GM19452 (cell line): ENCODE results near the gene MTCL1.

Experiments
- ATAC-seq: cut with Tn5 transposase; IDR thresholded peaks from one replicate; pipeline ENCODE4 v1.9.1; 2021; ENCODE audit not compliant: unreplicated experiment

Gene MTCL1

DNA sequence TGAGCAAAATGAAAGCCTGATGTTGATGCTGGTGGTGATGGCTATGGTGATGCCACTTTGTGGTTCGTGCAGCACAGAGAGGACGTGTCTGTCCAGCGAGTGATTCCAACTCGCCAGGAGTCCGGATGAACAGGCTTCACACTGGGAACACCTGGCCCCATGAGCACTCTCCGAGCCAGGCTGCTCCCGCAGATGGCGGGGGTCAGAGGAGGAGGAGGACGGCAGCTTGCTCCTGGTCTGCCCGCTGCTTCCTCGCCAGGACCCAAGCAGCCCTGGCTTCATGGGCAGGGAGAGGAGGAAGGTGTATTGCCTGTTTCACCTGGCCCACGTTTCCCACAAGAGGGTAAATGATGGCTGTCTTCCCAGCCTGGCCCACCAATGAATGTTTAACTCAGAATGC lies 121.6 kb downstream of the MTCL1 start:
- ATAC-seq, result no peak

DNA sequence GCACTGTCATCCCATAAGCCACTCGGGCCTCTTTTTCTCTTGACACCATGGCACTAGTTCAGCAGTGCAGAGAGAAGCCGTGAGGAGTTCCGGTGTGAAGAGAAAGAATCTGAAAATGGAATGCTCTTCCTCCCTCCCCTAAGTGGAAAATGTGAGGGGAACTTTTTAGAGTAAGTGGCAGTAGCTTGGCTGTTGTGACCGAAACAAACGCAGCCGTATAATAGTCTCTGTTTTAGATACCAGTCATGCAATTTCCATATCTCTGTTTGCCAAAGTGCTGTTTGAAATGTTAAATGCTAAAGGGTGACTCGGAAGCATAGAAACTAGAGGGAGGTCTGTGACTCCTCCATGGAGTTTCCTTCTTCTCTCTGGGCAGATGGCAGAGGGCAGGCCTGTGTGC lies 122.9 kb downstream of the MTCL1 start:
- ATAC-seq, result no peak

GRCh38 chr18:8828798-8829197 lies 123.4 kb downstream of the MTCL1 start:
- no peak for ATAC-seq

- ATAC-seq, result no peak
Measured at GRCh38 chr18:8830067-8831060, 125.0 kb downstream of the MTCL1 start.

DNA sequence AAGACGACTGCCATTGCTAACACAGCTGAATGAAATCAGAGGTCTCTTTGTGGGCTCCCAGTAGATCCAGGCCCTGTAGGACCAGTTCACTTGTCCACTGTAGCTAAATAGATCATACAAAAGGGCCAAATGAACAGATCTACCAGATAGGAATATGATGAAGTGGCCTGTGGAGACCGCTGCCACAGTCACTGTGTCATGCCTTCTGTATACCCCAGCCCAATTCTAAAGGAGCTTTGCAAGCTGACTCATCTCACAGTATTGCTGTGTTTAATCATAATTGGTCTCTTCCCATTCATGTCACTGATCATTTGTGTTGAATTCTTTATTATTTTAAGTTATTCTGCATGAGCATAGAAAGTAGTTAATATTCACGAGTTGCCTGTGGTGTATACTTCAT lies 125.8 kb downstream of the MTCL1 start:
- ATAC-seq, result no peak

- no peak for ATAC-seq
Measured at GRCh38 chr18:8831531-8831930, 126.2 kb downstream of the MTCL1 start.

DNA sequence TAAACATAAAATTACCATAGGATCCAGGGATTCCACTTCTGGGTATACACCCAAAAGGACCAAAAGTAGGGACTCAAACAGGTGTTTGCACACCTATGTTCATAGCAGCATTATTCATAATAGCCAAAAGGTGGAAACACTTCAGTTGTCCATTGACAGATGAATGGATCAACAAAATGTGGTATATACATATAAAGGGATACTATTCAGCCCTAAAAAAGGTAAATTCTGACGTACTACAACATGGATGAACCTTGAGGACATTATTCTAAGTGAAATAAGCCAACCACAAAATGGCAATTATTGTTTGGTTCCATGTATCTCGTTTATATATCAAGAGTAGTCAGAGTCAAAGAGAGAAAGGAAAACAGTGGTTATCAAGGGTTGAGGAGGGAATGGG lies 128.1 kb downstream of the MTCL1 start:
- ATAC-seq, result no peak

- no peak for ATAC-seq
Measured at GRCh38 chr18:8834881-8835280, 129.5 kb downstream of the MTCL1 start.

GRCh38 chr18:8835521-8835953 lies 130.2 kb downstream of the MTCL1 start:
- no peak for ATAC-seq

DNA sequence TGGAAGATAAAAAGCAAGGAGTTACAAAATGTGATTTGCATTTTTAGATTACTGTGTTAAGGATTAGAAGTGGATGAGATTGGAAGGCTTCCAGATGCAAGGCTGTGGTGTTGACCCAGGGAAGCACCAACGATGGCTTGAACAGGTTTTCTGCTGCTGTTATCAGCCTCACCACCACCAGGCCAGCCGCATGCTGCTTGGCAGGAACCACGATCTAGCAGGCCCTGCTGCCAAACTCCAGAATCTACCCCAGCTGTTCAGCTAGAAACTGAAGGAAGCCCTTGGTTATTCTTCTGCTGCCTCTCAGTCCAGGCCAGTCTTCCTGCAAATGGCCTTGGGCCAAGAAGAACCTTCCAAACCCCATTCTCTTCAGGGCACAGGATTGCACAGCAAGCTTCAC lies 133.9 kb downstream of the MTCL1 start:
- ATAC-seq, result no peak

- no peak for ATAC-seq
Measured at GRCh38 chr18:8841781-8842485, 136.6 kb downstream of the MTCL1 start.

- ATAC-seq, result no peak
Measured at GRCh38 chr18:8842506-8842905, 137.2 kb downstream of the MTCL1 start.

GRCh38 chr18:8843005-8843404 lies 137.6 kb downstream of the MTCL1 start:
- ATAC-seq, result no peak

- no peak for ATAC-seq
Measured at GRCh38 chr18:8844721-8845148, 139.4 kb downstream of the MTCL1 start.

DNA sequence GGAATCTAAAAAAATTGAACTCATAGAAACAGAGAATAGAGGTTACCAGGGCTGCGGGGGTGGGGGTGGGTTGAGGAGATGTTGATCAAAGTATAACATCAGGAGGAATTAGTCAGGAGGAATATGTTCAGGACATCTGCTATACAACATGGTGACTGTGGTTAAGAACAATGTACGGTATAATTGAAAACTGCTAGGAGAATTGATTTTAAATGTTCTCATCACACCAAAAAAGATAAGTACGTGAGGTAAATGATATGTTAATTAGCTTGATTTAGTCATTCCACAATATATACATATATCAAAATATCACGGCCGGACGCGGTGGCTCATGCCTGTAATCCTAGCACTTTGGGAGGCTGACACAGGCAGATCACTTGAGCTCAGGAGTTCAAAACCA lies 140.2 kb downstream of the MTCL1 start:
- no peak for ATAC-seq

DNA sequence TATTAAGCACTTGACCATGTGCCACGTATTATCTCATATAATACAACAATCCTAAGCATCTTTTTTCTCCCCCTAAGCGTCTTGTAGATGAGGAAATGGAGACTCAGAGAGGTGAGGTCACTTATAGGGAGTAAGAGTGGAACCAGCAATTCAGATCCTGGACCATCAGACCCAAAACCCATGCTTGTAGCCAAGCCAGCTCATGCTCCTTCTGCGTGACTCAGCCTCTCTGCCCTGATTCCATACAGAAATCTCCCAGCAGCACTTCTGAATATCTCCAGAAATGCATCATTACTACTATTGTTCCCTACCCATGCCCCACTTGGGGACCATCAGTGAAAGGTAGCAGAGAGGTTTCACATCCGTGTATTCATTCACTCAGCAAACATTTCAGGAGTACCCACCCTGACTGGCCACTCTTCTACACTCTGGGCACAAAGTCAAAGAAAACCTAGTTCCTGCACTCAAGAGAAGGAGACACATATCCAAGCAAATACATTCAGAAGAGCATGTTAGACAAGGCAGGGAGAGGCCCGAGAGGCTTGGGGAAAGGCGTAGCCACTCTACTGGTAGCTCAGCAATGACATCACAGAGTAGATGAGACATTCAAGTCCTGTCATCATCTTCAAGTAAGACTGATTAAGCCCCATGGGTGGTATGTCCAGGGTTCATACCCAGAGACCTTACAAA lies 141.9 kb downstream of the MTCL1 start:
- ATAC-seq, result no peak

- ATAC-seq, result no peak
Measured at GRCh38 chr18:8847900-8848299, 142.5 kb downstream of the MTCL1 start.

DNA sequence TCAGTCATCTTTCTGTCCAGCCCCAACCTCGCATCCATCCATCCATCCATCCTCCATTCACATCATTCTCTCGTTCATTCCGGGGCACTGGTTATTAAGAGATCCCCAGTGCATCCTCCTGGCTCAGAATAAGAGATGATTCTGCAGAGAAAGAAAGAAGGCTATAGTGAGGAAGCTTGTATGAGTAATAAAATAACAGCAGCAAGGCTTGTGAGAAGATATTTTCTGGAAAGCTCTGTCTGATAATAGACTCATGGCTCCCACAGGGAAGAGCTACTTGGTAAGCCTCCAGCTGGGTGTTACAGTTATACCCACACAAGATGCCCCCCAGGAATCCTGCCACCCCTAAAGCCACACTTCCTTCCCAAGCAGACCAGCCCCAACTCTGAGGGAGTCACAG lies 143.2 kb downstream of the MTCL1 start:
- ATAC-seq, result no peak

DNA sequence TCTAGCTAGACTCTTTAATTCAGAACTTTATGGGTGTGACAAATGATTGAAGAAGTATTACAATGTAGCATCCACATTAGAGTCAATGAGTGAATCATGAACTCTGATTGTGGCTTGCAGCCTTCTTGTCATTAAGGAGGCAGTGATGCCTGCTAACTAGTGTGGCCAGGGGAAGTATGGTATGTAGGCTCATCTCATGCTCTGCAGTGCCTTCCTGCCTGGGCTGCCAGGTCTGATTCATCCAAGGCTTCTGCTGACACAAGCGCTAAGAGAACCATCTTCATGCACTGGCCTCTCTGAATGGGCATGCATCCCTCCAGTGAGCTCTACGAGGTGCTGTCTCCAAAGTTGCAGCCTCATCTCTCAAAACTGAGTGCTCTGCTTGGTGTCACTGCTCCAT lies 144.3 kb downstream of the MTCL1 start:
- no peak for ATAC-seq

DNA sequence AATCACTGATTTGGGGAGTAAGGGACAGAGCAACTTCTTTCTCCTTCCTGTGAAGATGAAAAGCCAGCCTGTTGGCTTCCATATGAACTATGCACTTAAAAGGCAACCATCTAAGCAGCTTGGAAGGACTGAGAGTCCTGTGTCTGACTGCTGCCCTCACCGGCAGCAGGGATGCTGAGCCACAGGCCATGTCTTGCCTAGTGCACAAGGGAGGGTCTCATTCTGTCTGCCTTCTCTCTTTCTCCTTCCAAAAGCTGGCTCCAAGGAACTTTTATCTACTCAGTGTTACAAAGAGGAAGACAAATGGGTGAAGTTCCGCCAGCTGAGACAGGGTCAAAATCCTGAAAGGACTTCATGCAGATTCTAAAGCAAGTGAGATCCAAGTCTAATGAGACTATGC lies 146.3 kb downstream of the MTCL1 start:
- ATAC-seq, result no peak

DNA sequence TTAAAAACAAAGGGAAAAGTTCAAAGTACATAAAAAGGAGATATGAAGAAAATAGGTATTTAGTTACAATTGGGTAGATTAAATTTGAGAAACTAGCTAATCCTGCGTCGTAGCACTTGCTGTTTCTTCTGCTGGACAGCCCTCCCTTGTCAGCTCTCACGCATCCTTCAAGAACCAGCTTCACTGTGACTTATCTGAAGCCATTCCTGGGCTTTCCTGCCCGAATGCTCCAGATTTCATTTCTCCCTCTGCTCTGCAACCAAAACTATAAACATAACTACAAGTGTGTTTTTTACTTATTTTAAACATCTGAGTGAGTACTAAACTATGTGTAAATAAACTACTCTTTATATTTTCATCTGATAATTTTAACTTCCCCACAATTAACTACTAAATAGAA lies 149.2 kb downstream of the MTCL1 start:
- no peak for ATAC-seq

DNA sequence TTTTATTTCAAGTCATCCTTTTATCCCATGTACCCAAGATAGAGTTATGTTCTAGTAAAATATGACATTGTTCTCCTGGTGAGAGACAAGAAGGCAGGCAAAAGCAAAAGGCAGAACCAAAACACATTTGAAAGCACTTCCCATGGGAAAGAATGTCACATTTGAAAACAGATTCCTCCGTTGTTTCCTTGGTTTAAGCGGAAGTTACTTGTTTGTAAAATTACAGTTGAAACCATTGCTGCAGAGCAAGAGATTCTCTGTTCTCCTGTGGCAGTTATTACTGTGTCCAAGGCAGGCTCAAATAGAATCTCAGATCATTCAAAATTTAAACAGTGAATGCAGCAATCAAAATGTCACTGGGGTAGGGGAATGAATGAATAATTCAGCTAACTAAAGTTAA lies 149.6 kb downstream of the MTCL1 start:
- no peak for ATAC-seq
